DND-41 (cell line): ENCODE measurements around the gene FHIT.

ENCODE experiments used
- EZH2 ChIP-seq: IDR thresholded peaks from 3 replicates; pipeline ENCODE4 v1.6.1; 2012; ENCODE audit warnings: borderline replicate concordance, low read depth, mild to moderate bottlenecking, moderate library complexity, low read length, inconsistent platforms; ENCODE audit not compliant: severe bottlenecking
- TF ChIP-seq, protein P1 (sequence below): IDR thresholded peaks from 2 replicates; pipeline ENCODE4 v1.5.1; 2012; ENCODE audit warnings: borderline replicate concordance, low read length, moderate library complexity, mild to moderate bottlenecking; ENCODE audit not compliant: poor library complexity, severe bottlenecking; ENCODE audit errors: extremely low read depth

DNA sequence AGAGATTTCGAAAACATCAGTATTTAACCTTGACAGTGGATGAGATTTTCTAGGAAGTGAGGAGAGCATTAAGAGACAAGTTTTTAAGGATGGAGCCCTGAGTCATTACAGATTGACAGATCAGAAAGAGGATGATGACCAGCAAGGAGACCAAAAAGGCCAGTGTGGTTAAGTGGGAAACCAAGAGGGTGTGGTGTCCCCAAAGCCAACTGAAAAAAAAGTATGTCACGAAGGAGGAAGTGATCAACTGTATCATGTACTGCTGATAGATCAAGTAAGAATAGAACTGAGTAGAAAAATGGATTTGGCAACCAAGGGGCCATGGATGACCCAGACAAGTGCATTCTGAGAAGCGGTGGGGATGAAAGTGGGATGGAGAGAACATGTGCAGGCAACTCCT, 491.8 kb downstream of the FHIT start:
- TF ChIP-seq, protein P1, sequence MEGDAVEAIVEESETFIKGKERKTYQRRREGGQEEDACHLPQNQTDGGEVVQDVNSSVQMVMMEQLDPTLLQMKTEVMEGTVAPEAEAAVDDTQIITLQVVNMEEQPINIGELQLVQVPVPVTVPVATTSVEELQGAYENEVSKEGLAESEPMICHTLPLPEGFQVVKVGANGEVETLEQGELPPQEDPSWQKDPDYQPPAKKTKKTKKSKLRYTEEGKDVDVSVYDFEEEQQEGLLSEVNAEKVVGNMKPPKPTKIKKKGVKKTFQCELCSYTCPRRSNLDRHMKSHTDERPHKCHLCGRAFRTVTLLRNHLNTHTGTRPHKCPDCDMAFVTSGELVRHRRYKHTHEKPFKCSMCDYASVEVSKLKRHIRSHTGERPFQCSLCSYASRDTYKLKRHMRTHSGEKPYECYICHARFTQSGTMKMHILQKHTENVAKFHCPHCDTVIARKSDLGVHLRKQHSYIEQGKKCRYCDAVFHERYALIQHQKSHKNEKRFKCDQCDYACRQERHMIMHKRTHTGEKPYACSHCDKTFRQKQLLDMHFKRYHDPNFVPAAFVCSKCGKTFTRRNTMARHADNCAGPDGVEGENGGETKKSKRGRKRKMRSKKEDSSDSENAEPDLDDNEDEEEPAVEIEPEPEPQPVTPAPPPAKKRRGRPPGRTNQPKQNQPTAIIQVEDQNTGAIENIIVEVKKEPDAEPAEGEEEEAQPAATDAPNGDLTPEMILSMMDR, result no peak
- TF ChIP-seq EZH2, result no peak
